Activated T-helper 1 cell treated with Interleukin-2 at 50 U/mL for 16 hours (primary cell): ENCODE data around the gene IL19.

ENCODE experiments used
- DNase-seq: peaks from one replicate; pipeline ENCODE4 v3.0.0-alpha.2; 2020; ENCODE audit warnings: low read depth

Gene IL19

GRCh38 chr1:206860165-206860564 is 89.6 kb downstream of the IL19 start:
- no peak for DNase-seq

- no peak for DNase-seq
Measured at GRCh38 chr1:206863266-206863665, 92.7 kb downstream of the IL19 start.

GRCh38 chr1:206864939-206865671 is 94.5 kb downstream of the IL19 start, which contains the start of gene IL20:
IL20 (plus strand) TSS chr1:206865623; CDS start chr1:206865853, 230 bp downstream.
- peak; percentile 72 for DNase-seq

- no peak for DNase-seq
Measured at GRCh38 chr1:206866062-206866461, 95.5 kb downstream of the IL19 start.

GRCh38 chr1:206867239-206867638 is 96.7 kb downstream of the IL19 start:
- no peak for DNase-seq

- no peak for DNase-seq
Measured at GRCh38 chr1:206867716-206868115, 97.1 kb downstream of the IL19 start.

- DNase-seq, result no peak
Measured at GRCh38 chr1:206868264-206868663, 97.7 kb downstream of the IL19 start.

- no peak for DNase-seq
Measured at GRCh38 chr1:206872139-206872538, 101.6 kb downstream of the IL19 start.

GRCh38 chr1:206873603-206874188 is 103.1 kb downstream of the IL19 start:
- no peak for DNase-seq

GRCh38 chr1:206875752-206876377 is 105.3 kb downstream of the IL19 start:
- DNase-seq, result no peak

- DNase-seq, result no peak
Measured at GRCh38 chr1:206878456-206878855, 107.9 kb downstream of the IL19 start.

- no peak for DNase-seq
Measured at GRCh38 chr1:206880314-206880713, 109.7 kb downstream of the IL19 start.

GRCh38 chr1:206882555-206882954 is 112.0 kb downstream of the IL19 start:
- DNase-seq, result no peak

GRCh38 chr1:206883160-206883559 is 112.6 kb downstream of the IL19 start:
- DNase-seq, result no peak

- DNase-seq, result no peak
Measured at GRCh38 chr1:206883876-206884275, 113.3 kb downstream of the IL19 start.

- no peak for DNase-seq
Measured at GRCh38 chr1:206885341-206886060, 114.9 kb downstream of the IL19 start.

GRCh38 chr1:206886831-206887230 is 116.3 kb downstream of the IL19 start:
- no peak for DNase-seq

GRCh38 chr1:206887701-206888100 is 117.1 kb downstream of the IL19 start:
- no peak for DNase-seq

GRCh38 chr1:206890125-206891060 is 119.8 kb downstream of the IL19 start:
- DNase-seq, result no peak

GRCh38 chr1:206891412-206891811 is 120.8 kb downstream of the IL19 start:
- no peak for DNase-seq
